Fibroblast of the aortic adventitia (primary cell): ENCODE measurements around the gene OR10A4. TPM values are rescaled to one million over a fixed set of nuclear protein-coding genes. Genes with fewer than 3 reads are reported as not detected.

Experiments used
- DNase-seq: peaks from one replicate; pipeline ENCODE4 v3.0.0-alpha.2; 2010; ENCODE audit warnings: low read depth
- H3K4me3 ChIP-seq: 2 replicates; pipeline ENCODE4 v1.5.1; 2011; ENCODE audit warnings: low read depth, mild to moderate bottlenecking, control low read depth, low read length, moderate library complexity
- CTCF ChIP-seq: IDR thresholded peaks from 2 replicates; pipeline ENCODE4 v1.5.1; 2011; ENCODE audit warnings: mild to moderate bottlenecking, low read length, control low read depth, inconsistent platforms; ENCODE audit not compliant: insufficient read depth
- total RNA-seq: library from RNA; depleted of rRNA; stranded (reverse); fragments of >200 nt; gene quantifications from 2 replicates; pipeline ENCODE4 v1.2.3, GENCODE V29; 2012; ENCODE audit warnings: low replicate concordance

Gene OR10A4
- total RNA-seq, result not detected in 2 replicates

GRCh38 chr11:6876325-6876724, at the start of gene OR10A4:
OR10A4 (plus strand) TSS chr11:6876625; CDS start chr11:6876648, 23 bp downstream.
- TF ChIP-seq CTCF, result no peak
- no peak within 1 kb of the TSS for H3K4me3 ChIP-seq
- no peak for DNase-seq

GRCh38 chr11:6828103-6828502, 48.3 kb upstream of the OR10A4 start:
- TF ChIP-seq CTCF, result no peak
- DNase-seq, result no peak
- H3K4me3 ChIP-seq, result no peak overlapping the region

- TF ChIP-seq CTCF, result no peak
- no peak for DNase-seq
- H3K4me3 ChIP-seq, result no peak overlapping the region
Measured at GRCh38 chr11:6833356-6833755, 43.1 kb upstream of the OR10A4 start.

GRCh38 chr11:6834021-6834420, 42.4 kb upstream of the OR10A4 start:
- no peak for TF ChIP-seq CTCF
- no peak overlapping the region for H3K4me3 ChIP-seq
- DNase-seq, result no peak

- TF ChIP-seq CTCF, result no peak
- no peak for DNase-seq
- no peak overlapping the region for H3K4me3 ChIP-seq
Measured at GRCh38 chr11:6841694-6842093, 34.7 kb upstream of the OR10A4 start.

- TF ChIP-seq CTCF, result no peak
- DNase-seq, result no peak
- H3K4me3 ChIP-seq, result no peak overlapping the region
Measured at GRCh38 chr11:6843670-6844069, 32.8 kb upstream of the OR10A4 start.

GRCh38 chr11:6844356-6844755, 32.1 kb upstream of the OR10A4 start:
- no peak overlapping the region for H3K4me3 ChIP-seq
- no peak for DNase-seq
- no peak for TF ChIP-seq CTCF
